HG02642 (cell line): ENCODE measurements around the gene NEU2.
"Not testable (repeated sequence)": the region's sequence is repeated elsewhere in the genome, so short reads cannot be mapped to it uniquely, and the experiment has no call there.

ENCODE experiments used
- ATAC-seq: cut with Tn5 transposase; IDR thresholded peaks from one replicate; pipeline ENCODE4 v1.9.1; 2021; ENCODE audit warnings: mild to moderate bottlenecking; ENCODE audit not compliant: unreplicated experiment, poor library complexity

NEU2 gene

DNA sequence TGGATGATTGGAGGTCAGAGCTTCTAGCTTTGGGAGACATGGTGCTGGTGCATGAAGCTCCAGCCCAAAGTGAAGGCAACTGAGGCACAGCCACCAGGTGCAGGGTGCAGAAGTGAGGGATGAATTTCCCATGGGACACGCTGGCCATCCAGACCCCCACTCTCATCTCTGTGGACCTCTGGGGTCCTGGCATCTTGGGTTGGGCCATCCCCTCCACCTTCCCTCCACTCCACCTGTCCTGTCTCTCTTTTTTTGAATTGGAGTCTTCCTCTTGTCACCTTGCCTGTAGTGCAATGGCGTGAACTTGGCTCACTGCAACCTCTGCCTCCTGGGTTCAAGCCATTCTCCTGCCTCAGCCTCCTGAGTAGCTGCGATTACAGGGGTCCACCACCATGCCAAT is 22.8 kb upstream of the NEU2 start:
- ATAC-seq, result no peak

GRCh38 chr2:233010569-233011267 is 21.8 kb upstream of the NEU2 start:
- no peak for ATAC-seq

- ATAC-seq, result no peak
Observed at GRCh38 chr2:233011268-233011650, 21.2 kb upstream of the NEU2 start.

GRCh38 chr2:233011702-233012131 is 20.8 kb upstream of the NEU2 start:
- no peak for ATAC-seq

DNA sequence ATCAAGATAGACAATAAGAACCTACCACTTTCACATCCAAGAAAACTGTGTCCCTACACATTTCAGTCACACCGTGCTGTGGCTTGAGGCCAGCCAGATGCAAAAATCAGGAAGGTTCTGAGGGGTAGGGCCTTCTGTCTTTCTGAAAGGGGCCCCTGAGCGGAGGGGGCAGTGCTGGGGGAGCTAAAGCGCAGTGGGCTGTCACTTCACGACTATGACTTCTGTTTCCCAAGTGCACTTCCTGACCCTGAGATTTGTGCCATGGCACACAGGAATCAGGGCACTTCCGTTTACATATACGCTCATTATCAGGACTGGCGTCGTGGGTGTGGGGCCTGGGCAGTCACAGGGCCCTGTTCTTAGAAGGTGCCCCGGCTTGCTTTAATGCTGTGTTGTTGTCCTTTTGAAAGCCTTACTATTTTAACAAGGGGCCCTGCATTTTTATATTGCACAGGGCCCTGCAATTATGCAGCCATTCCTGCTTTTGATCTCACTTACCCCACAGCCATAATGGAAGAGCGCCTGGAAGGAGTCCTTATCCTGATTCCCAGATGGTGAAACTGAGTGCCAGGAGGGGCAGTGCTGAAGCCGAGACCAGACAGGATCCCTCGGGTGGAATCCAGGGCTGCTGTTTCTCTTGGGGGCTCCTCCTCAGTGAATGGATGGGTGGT is 20.0 kb upstream of the NEU2 start:
- no peak for ATAC-seq

GRCh38 chr2:233013027-233013461 is 19.4 kb upstream of the NEU2 start, which contains the start of gene NGEF:
TSS of gene NGEF (minus strand) at chr2:233013256. CDS start at chr2:232974890, 38,366 bp downstream.
- ATAC-seq, result no peak

GRCh38 chr2:233013650-233014049 is 18.8 kb upstream of the NEU2 start:
- ATAC-seq, result no peak

GRCh38 chr2:233015019-233015645 is 17.3 kb upstream of the NEU2 start:
- no peak for ATAC-seq

GRCh38 chr2:233017947-233018346 is 14.5 kb upstream of the NEU2 start:
- ATAC-seq, result no peak

DNA sequence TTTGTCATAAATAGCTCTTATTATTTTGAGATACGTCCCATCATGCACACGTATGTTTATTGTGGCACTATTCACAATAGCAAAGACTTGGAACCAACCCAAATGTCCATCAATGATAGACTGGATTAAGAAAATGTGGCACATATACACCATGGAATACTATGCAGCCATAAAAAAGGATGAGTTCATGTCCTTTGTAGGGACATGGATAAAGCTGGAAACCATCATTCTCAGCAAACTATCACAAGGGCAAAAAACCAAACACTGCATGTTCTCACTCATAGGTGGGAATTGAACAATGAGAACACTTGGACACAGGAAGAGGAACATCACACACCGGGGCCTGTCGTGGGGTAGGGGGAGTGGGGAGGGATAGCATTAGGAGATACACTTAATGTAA is 12.9 kb upstream of the NEU2 start:
- ATAC-seq, result not testable (repeated sequence)

- ATAC-seq, result no peak
Observed at GRCh38 chr2:233020454-233020853, 12.0 kb upstream of the NEU2 start.

DNA sequence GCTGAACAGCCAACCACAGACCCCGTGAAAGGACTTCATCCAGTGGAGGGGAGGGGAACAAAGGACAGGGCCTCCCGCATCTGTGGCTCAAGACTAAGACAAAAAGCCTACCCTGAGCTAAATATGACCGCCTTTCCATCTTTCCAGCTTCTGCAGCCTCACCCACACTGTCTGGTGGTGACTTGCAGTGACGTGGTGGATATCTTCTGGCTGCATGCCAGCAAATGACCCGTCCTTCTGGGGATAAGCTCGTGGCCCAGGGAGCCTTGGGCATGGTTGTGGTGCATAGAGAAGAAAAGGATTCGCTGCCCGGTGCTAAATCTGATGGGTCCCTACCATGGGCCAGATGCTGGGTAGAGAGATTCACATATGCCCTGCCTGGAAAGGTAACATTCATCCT is 10.7 kb upstream of the NEU2 start:
- no peak for ATAC-seq

GRCh38 chr2:233022561-233022960 is 9.9 kb upstream of the NEU2 start:
- no peak for ATAC-seq

- ATAC-seq, result no peak
Observed at GRCh38 chr2:233023007-233023760, 9.3 kb upstream of the NEU2 start.

DNA sequence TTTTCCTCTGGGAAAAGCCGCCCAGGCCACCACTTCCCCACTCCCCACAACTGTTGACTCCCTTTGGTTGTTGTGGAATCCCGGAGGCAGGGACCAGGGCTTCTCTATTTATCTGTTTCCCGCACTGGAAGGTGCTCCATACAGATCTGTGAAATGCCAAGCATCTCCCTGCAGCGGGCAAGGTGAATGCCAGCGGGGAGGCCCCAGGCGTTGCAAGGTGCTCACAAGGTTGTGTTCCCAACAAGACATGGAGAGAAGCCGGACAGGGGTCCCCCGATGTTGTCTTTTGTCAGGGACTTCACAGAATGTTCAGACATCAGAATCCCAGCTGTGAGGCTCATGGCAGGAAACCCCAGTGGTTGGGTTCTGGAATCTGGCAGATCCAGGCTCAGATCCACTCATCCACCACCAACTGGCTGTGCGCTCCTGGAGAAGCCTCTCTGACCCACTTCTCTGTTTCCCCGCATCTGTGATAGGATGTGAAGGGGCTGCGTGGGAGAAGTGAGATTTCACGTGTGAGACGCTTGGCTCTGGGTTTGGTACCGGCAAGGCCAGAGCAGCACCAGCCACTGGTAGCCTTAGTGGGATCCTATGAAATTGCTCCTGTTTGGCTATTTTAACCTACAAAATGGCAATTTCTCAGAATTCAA is 8.6 kb upstream of the NEU2 start:
- ATAC-seq, result no peak

DNA sequence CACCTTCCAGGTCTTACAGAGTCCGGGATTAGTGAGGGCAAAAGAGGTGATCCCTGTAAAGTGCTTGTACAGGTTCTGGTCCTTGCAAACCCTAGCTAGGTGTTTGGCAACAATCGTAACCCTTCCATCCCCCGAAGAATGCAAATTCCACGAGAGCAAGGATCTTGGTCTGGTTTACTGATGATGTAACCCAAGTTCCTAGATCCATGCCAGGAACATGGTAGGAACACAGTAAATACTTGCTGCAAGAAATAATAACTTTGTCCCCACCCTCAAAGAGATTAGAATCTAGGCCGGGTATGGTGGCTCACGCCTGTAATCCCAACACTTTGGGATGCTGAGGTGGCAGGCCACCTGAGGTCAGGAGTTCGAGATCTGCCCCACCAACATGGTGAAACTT is 6.8 kb upstream of the NEU2 start:
- ATAC-seq, result no peak

- no peak for ATAC-seq
Observed at GRCh38 chr2:233026198-233026813, 6.2 kb upstream of the NEU2 start.

DNA sequence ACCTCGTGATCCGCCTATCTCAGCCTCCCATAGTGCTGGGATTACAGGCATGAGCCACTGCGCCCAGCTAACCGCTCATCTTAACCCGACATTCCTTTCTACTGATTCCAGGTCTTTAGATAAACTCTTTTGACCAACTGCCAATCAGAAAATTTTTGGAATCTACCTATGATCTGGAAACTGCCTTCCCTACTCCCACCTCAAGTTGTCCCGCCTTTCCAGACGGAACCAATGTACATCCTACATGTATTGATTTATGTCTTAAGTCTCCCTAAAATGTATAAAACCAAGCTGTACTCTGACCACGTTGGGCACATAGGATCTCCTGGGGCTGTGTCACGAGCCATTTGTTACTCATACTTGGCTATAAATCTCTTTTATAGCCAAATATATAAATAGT is 3.2 kb upstream of the NEU2 start:
- ATAC-seq, result no peak

DNA sequence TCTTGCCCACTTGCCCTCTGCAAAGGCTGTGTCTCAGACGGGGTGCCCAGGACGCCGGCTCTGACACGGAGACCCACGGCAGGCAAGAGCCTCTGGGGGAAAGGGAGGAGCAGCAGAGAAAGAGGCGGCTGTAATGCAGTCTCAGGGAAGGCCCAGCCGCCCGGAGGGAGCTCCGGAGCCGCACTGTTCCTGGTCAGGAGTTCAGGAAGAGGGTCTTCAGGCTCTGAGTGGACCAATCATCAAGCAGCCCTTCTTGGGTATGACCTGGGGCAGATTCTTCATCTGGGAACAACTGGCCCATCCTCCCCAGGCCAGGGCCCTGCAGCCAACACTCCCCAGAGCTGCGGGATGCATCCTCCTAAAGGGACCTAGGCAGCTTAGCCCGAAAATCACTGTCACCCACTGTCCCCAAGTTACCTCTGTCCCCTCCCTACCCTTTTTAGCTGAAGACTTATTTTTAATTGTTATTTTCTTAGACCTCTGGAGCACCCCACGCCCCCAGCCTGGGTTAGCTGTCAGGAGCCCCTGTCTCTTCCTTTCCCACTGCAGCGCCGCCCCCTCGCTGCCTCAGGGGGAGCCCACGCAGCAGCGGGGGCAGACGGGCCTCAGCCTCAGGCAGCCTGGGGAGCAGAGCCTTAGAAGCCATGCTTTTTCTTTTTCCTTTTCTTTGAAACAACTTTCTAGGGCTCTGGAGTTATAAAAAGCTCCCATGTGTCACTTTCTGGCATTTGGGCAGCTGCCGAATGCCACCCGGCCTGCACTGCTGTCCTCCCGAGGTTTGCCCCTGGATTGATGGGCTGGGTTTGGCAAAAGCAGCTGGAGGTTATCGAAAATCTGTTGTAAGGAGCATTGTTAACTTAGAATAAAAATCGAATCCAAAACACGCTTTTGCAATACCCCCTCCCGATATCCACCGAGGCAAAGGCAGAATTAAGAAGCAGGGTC is 644 bp upstream of the NEU2 start:
- ATAC-seq, result no peak
